Myocyte (in vitro differentiated cells): Measurements from ENCODE around the gene MGAT5. TPM values are rescaled to one million over a fixed set of nuclear protein-coding genes. Genes with fewer than 3 reads are reported as not detected.
A peak's percentile ranks its signal among the peaks of the same experiment; 100 is the strongest.

Source experiments
- DNase-seq: peaks from one replicate; pipeline ENCODE4 v3.0.0-alpha.2; 2012; ENCODE audit warnings: low read depth
- total RNA-seq: library from RNA; depleted of rRNA; stranded (reverse); fragments of >200 nt; gene quantifications from 2 replicates; pipeline ENCODE4 v1.2.3, GENCODE V29; 2014

The MGAT5 gene
- total RNA-seq, 1 donor from 2014 or later: 20.0 TPM

- peak; percentile 45 for DNase-seq
Measured at GRCh38 chr2:134360745-134361487, 107.0 kb downstream of the MGAT5 start.

GRCh38 chr2:134361648-134362047 is 107.8 kb downstream of the MGAT5 start:
- peak; percentile 47 for DNase-seq

GRCh38 chr2:134362152-134362668 is 108.3 kb downstream of the MGAT5 start:
- no peak for DNase-seq

- DNase-seq: no peak
Measured at GRCh38 chr2:134362740-134363139, 108.9 kb downstream of the MGAT5 start.

GRCh38 chr2:134365356-134365755 is 111.5 kb downstream of the MGAT5 start:
- DNase-seq: peak; percentile 39

- DNase-seq: no peak
Measured at GRCh38 chr2:134366359-134366758, 112.5 kb downstream of the MGAT5 start.

- DNase-seq: peak; percentile 90
Measured at GRCh38 chr2:134367213-134367612, 113.3 kb downstream of the MGAT5 start.

- DNase-seq: peak; percentile 87
Measured at GRCh38 chr2:134368009-134368817, 114.3 kb downstream of the MGAT5 start.

- no peak for DNase-seq
Measured at GRCh38 chr2:134369220-134369902, 115.5 kb downstream of the MGAT5 start.

GRCh38 chr2:134370655-134371445 is 117.0 kb downstream of the MGAT5 start:
- DNase-seq: no peak

- DNase-seq: no peak
Measured at GRCh38 chr2:134372141-134372540, 118.3 kb downstream of the MGAT5 start.

- DNase-seq: peak; percentile 98
Measured at GRCh38 chr2:134372611-134373131, 118.8 kb downstream of the MGAT5 start.

GRCh38 chr2:134375935-134376334 is 122.1 kb downstream of the MGAT5 start:
- DNase-seq: peak; percentile 69

- no peak for DNase-seq
Measured at GRCh38 chr2:134377730-134378129, 123.9 kb downstream of the MGAT5 start.

GRCh38 chr2:134379293-134379692 is 125.4 kb downstream of the MGAT5 start:
- DNase-seq: no peak

- DNase-seq: no peak
Measured at GRCh38 chr2:134379722-134380121, 125.8 kb downstream of the MGAT5 start.

GRCh38 chr2:134381141-134381540 is 127.3 kb downstream of the MGAT5 start:
- DNase-seq: no peak

- DNase-seq: no peak
Measured at GRCh38 chr2:134384131-134384530, 130.3 kb downstream of the MGAT5 start.

- no peak for DNase-seq
Measured at GRCh38 chr2:134385195-134385594, 131.3 kb downstream of the MGAT5 start.

GRCh38 chr2:134386310-134386709 is 132.4 kb downstream of the MGAT5 start:
- DNase-seq: peak; percentile 69

GRCh38 chr2:134389381-134389780 is 135.5 kb downstream of the MGAT5 start:
- no peak for DNase-seq
